Measurements from ENCODE around the gene ZNF629.

- TF ChIP-seq, protein P1, sequence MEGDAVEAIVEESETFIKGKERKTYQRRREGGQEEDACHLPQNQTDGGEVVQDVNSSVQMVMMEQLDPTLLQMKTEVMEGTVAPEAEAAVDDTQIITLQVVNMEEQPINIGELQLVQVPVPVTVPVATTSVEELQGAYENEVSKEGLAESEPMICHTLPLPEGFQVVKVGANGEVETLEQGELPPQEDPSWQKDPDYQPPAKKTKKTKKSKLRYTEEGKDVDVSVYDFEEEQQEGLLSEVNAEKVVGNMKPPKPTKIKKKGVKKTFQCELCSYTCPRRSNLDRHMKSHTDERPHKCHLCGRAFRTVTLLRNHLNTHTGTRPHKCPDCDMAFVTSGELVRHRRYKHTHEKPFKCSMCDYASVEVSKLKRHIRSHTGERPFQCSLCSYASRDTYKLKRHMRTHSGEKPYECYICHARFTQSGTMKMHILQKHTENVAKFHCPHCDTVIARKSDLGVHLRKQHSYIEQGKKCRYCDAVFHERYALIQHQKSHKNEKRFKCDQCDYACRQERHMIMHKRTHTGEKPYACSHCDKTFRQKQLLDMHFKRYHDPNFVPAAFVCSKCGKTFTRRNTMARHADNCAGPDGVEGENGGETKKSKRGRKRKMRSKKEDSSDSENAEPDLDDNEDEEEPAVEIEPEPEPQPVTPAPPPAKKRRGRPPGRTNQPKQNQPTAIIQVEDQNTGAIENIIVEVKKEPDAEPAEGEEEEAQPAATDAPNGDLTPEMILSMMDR (IDR thresholded peaks at IDR 0.05): no peak
- TF ChIP-seq POLR2A (IDR thresholded peaks at IDR 0.05): no peak
These were observed 29.8 kb upstream of the ZNF629 start for GRCh38 chr16:30816769-30817168.
